ENCODE data around the gene DNMT3A.

Gene DNMT3A

GRCh38 chr2:25372405-25373268 is 30.9 kb upstream of the DNMT3A start:
- DNase-seq: no peak

GRCh38 chr2:25371253-25372241 is 29.8 kb upstream of the DNMT3A start:
- DNase-seq: no peak

GRCh38 chr2:25369876-25370275 is 28.2 kb upstream of the DNMT3A start:
- no peak for DNase-seq

- no peak for DNase-seq
Observed at GRCh38 chr2:25369439-25369838, 27.7 kb upstream of the DNMT3A start.

- no peak for DNase-seq
Observed at GRCh38 chr2:25368660-25369059, 26.9 kb upstream of the DNMT3A start.

- no peak for DNase-seq
Observed at GRCh38 chr2:25367296-25367695, 25.6 kb upstream of the DNMT3A start.

- no peak for DNase-seq
Observed at GRCh38 chr2:25366629-25367028, 24.9 kb upstream of the DNMT3A start.

GRCh38 chr2:25365241-25365640 is 23.5 kb upstream of the DNMT3A start:
- DNase-seq: no peak

GRCh38 chr2:25363733-25364132 is 22.0 kb upstream of the DNMT3A start:
- DNase-seq: no peak

- peak; percentile 78 for DNase-seq
Observed at GRCh38 chr2:25362434-25363145, 20.9 kb upstream of the DNMT3A start.

- peak; percentile 86 for DNase-seq
Observed at GRCh38 chr2:25362049-25362433, 20.3 kb upstream of the DNMT3A start.

- no peak for DNase-seq
Observed at GRCh38 chr2:25361261-25362048, 19.7 kb upstream of the DNMT3A start.

- DNase-seq: no peak
Observed at GRCh38 chr2:25358836-25359235, 17.1 kb upstream of the DNMT3A start.

GRCh38 chr2:25358249-25358815 is 16.6 kb upstream of the DNMT3A start:
- no peak for DNase-seq

- DNase-seq: no peak
Observed at GRCh38 chr2:25356088-25356487, 14.4 kb upstream of the DNMT3A start.

GRCh38 chr2:25355270-25355669 is 13.5 kb upstream of the DNMT3A start:
- DNase-seq: no peak

GRCh38 chr2:25354116-25354515 is 12.4 kb upstream of the DNMT3A start:
- DNase-seq: no peak

- no peak for DNase-seq
Observed at GRCh38 chr2:25349397-25349796, 7.7 kb upstream of the DNMT3A start.

- no peak for DNase-seq
Observed at GRCh38 chr2:25347846-25348245, 6.1 kb upstream of the DNMT3A start.

GRCh38 chr2:25347205-25347815 is 5.6 kb upstream of the DNMT3A start:
- DNase-seq: no peak

- no peak for DNase-seq
Observed at GRCh38 chr2:25343187-25343825, 1.6 kb upstream of the DNMT3A start.
